GM19238 (cell line): Measurements from ENCODE around the gene LNX1.
A peak's percentile ranks its signal among the peaks of the same experiment; 100 is the strongest.
"Not testable (repeated sequence)": the region's sequence is repeated elsewhere in the genome, so short reads cannot be mapped to it uniquely, and the experiment has no call there.

Experiments
- DNase-seq: peaks from one replicate; pipeline ENCODE4 v3.0.0; 2011; ENCODE audit warnings: low spot score; ENCODE audit not compliant: insufficient read length

LNX1 gene

GRCh38 chr4:53498706-53499105 is 92.6 kb downstream of the LNX1 start:
- DNase-seq, result no peak

DNA sequence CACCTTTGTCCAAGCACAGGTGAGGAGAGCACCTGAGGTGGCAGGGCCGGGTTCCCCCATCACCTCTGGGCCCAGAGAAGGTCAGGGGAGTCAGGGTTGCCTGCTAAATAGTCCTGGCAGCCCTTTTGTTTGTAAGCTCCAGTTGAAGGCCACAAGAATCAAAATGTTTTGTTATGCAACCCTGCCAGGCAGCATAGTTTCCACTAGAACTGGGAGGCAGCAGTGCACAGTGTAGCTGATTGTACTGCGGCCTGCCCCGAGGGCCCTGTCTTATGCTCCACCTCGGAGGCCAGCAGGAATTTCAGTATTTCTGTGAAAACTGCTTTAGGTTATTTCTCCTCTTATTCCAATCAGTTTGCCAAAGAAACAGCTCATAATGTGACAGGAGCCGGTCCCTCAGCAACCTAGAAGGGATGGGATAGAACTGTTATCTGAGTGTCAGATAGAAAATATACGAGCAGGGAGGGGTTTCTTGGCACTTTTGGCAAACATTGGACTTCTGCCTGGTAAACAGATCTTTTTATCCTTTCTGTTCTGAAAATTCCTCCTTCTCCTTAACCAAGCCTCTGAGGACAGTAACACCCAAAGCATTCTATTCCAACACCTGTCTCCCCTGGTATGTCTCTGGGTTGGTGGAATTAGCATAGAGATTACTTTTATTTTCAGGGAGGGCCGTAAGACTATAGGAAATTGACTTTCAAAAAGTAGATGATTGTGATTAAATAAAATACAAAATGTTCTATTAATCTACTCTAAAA is 93.6 kb downstream of the LNX1 start:
- no peak for DNase-seq

DNA sequence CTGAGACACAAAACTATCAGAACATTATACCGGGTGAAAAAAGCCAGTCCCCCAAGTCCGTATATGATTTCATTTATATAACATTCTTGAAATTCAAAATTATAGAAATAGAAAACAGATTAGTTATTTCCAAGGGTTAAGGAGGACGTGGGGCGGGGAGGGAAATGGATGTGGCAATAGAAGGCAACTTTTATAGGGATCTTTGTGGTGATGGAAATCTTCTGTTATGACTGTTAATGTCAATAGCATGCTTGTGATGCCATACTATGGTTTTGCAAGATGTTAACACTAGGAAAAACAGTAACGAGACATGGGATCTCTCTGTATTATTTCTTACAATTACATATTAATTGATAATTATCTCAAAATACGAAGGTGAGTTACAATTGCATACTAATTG is 96.4 kb downstream of the LNX1 start:
- no peak for DNase-seq

GRCh38 chr4:53490965-53491622 is 100.2 kb downstream of the LNX1 start:
- DNase-seq, result peak; percentile 9

DNA sequence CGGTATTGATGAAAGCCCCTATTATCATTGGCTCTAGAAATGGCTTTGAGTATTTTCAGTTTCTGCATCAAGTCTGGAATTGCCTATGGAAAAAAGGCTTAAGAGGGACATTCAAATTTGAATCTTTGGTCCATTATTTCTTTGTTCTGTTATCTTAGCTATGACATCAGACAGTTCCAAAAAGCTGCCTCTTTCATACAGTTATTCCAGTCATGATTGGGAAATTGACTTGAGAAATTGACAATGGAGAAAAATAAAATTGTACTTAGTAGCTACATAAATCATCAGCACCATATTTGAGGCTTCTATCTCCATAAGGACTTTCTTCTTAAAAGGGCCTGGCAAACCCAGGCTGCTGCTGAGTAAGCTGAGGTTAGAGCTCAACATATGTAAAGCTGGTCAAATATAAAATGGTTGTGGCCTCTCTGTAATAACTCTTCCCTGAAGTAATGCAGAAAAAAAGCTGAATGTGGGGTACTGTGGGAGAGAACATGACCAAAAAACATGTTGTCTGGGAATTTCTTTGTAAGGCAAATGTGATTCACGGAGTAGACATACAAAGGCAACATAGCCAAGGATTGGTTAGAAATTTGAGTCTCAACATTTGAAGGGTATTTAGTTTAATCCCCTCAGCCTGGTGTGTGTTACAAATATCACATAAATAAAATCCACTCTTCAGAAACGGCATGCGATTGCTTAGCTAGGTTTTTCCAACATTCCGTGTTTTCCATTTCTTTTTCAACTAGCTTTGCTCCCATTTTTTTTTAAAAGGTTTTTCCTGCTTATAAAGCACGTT is 100.9 kb downstream of the LNX1 start:
- DNase-seq, result no peak

DNA sequence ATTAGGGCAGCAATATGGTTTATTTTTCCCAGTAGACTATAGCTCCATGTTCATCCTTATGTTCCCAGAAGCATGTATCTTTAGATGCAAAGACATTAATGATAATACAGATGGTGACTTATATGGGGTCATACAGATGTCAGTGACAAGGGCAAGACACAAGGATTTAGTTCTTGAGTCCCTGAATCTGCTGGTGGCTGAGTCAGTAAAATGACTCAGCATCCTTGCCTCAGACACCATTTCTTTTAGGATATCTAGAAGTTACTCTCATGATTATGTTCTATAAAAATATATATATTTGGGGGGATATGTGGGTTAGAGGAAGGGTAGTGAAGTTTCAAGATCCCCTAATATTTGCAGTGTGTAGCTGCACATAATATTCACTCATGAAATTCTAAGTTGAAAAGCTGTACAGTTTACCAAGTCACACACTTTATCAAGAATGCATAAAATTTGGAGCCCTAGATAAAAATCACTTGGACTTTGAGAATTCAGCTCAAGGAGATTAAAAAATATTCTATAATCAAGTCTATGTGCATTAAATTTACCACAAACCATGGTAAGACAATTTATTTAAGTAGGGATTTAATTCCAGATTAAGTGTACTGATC is 101.9 kb downstream of the LNX1 start:
- no peak for DNase-seq

GRCh38 chr4:53487766-53488165 is 103.5 kb downstream of the LNX1 start:
- no peak for DNase-seq

GRCh38 chr4:53485658-53486040 is 105.6 kb downstream of the LNX1 start:
- DNase-seq, result no peak

- DNase-seq, result no peak
Measured at GRCh38 chr4:53484911-53485657, 106.2 kb downstream of the LNX1 start.

DNA sequence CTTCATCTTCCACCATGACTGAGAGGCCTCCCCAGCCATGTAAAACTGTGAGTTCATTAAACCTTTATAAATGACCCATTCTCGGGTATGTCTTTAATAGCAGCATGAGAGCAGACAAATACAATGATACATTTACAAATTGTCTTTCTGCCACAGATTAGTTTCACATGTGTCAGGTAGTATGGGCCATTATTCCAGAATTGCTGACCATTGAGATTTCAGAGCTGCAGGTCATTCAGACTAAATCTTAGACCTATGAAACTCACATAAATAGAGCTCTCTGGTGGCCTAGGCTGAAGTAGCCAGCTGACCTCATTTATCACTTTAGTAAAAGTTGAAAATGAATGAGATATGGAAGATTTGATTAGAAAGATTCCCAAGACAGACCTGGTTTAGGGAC is 108.0 kb downstream of the LNX1 start:
- DNase-seq, result no peak

GRCh38 chr4:53481586-53481985 is 109.7 kb downstream of the LNX1 start:
- DNase-seq, result no peak

DNA sequence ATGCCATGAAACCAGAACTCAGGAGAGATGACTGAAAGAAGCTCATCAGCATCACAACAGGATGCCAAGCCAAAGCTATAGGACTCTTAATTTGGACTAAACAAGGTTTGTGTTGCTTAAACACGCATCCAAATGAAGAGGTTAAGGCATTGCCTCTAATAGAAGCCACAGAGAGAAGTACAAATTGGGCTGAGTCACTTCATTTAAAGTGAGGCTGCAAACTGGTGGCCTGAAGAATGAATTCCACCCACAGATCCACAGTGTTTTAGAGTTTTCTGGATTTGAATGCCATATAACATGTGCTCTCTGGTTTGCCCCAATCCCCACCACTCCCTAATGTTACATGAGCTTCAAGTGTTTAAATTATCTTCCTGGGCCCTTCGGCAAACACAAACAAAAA is 110.4 kb downstream of the LNX1 start:
- DNase-seq, result no peak

DNA sequence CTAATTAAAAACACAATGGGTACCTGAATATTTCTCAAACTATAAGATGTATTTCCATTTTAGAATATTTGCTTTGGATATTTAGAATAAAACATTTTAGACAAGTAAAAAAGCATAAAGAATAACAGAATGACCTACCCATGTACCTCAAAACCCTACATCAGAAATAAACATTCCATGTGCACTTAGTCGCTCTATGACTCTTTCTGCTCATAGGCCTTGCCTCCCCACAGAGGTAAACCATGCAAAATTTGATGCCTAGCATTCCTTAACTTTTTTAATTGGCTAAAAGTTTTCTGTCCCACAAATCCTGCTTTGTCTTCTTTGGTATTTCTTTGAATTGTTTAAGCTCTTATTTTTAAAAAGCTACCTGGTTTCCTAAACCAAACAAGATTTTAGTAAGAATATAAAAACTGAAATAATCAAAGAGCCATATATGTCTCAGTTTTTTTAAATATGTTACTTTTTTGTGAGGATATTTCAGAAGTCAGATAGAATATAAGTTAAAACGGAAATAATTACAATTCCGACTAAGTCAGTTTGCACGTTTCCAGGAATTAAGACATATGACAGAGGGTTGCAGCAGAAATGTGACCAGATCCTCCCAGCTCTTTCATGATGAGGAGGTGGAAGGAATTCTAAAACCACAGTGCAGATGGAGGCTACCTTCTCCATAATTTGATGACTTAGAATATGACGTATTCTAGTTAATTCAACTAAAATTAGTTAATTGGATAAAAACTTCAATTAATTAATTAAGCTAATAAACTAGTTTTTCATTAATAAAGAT is 111.4 kb downstream of the LNX1 start:
- DNase-seq, result no peak

- DNase-seq, result no peak
Measured at GRCh38 chr4:53478671-53479456, 112.4 kb downstream of the LNX1 start.

- no peak for DNase-seq
Measured at GRCh38 chr4:53477636-53478035, 113.7 kb downstream of the LNX1 start.

DNA sequence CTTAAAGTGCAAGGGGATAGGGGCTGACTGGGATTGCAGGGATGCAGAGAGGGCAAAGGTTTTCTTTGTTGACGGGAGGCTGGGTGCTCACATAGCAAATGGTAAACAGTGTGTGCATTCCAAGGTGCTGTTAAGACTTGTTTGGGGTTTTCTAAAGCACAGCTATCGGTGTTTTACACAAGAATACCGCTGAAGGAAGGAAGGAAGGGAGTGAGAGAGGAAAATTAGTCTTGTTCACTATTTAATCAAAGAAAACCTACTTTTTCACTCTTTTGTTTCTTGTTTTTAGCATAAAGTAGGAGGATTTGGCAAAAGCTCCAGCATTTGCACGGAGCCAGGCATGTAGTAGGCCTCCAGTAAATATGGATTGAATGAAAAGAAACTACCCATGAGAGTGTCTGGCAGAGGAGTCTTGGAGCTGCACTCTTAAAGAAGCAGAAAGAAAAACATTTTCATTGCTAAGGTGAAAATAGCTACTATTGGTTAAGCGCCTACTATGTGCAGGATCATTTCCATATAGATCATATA is 114.2 kb downstream of the LNX1 start:
- DNase-seq, result no peak

- DNase-seq, result no peak
Measured at GRCh38 chr4:53476232-53477037, 114.9 kb downstream of the LNX1 start.

DNA sequence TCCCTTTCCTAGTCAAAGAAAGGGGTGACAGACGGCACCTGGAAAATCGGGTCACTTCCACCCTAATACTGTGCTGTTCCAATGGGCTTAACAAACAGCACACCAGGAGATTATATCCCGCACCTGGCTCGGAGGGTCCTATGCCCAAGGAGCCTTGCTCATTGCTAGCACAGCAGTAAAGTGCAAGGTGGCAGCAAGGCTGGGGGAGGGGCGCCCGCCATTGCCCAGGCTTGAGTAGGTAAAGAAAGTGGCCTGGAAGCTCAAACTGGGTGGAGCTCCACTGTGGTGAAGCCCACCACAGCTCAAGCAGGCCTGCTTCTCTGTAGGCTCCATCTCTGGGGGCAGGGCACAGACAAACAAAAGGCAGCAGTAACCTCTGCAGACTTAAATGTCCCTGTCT is 124.7 kb downstream of the LNX1 start:
- DNase-seq, result not testable (repeated sequence)

- no peak for DNase-seq
Measured at GRCh38 chr4:53465891-53466290, 125.4 kb downstream of the LNX1 start.
